Measurements from ENCODE around the gene DOCK10.

DNA sequence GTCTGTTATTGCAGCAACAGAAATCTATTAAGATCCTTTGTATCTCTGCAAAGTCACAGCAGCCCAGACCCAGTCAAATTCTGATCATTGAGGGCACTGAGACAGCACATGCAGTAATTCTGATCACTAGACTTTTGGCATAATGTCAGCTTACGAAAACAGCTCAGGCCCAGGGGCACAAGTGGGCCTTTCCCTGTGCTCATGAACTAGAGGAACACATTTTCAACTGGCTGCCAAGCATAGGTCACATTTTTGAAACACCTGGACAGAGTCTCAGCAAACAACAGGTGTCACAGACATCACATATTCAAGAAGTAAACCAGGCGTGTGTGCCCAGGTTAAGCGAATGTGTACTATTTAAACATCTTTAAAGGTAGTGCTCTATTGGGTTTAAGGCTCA is 13.7 kb downstream of the DOCK10 start:
- TF ChIP-seq, protein P1, sequence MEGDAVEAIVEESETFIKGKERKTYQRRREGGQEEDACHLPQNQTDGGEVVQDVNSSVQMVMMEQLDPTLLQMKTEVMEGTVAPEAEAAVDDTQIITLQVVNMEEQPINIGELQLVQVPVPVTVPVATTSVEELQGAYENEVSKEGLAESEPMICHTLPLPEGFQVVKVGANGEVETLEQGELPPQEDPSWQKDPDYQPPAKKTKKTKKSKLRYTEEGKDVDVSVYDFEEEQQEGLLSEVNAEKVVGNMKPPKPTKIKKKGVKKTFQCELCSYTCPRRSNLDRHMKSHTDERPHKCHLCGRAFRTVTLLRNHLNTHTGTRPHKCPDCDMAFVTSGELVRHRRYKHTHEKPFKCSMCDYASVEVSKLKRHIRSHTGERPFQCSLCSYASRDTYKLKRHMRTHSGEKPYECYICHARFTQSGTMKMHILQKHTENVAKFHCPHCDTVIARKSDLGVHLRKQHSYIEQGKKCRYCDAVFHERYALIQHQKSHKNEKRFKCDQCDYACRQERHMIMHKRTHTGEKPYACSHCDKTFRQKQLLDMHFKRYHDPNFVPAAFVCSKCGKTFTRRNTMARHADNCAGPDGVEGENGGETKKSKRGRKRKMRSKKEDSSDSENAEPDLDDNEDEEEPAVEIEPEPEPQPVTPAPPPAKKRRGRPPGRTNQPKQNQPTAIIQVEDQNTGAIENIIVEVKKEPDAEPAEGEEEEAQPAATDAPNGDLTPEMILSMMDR (IDR thresholded peaks at IDR 0.05): no peak
- no peak for TF ChIP-seq POLR2A (IDR thresholded peaks at IDR 0.05)
